Activated CD8-positive, alpha-beta memory T cell treated with anti-CD3 and anti-CD28 coated beads, Interleukin-2, amount 10 ng/mL, durations not matched to agents 7 days and 5 days (primary cell): ENCODE data around the gene GLI3. TPM values are rescaled to one million over a fixed set of nuclear protein-coding genes. Genes with fewer than 3 reads are reported as not detected.

Experiments
- ATAC-seq: fragments of 150-1000 bp; cut with Tn5 transposase; one replicate; pipeline ENCODE4 v1.10.0; 2021; ENCODE audit warnings: moderate library complexity
- CTCF ChIA-PET: fragments of 350-600 bp; sonication (Branson Sonifier 250); formaldehyde crosslinking; loops from one replicate; lab custom pipeline; 2021; ENCODE audit warnings: antibody characterized with exemption; lab: Charles Lee
- DNase-seq: peaks from one replicate; pipeline ENCODE4 v3.0.0-alpha.2; 2020
- H3K27ac Mint-ChIP-seq: one replicate; pipeline ENCODE4 v1.8.0; 2021; ENCODE audit warnings: mild to moderate bottlenecking, mixed read lengths
- H3K27me3 Mint-ChIP-seq: one replicate; pipeline ENCODE4 v1.8.0; 2021; ENCODE audit warnings: mixed read lengths
- H3K36me3 Mint-ChIP-seq: one replicate; pipeline ENCODE4 v1.8.0; 2021; ENCODE audit warnings: mild to moderate bottlenecking, mixed read lengths
- H3K4me1 Mint-ChIP-seq: one replicate; pipeline ENCODE4 v1.8.0; 2021; ENCODE audit warnings: mixed read lengths
- H3K4me3 Mint-ChIP-seq: one replicate; pipeline ENCODE4 v1.8.0; 2021; ENCODE audit warnings: mild to moderate bottlenecking, moderate library complexity, mixed read lengths
- H3K9me3 Mint-ChIP-seq: one replicate; pipeline ENCODE4 v1.8.0; 2022; ENCODE audit warnings: low read depth, mixed read lengths
- total RNA-seq, 2 experiments: library from RNA; stranded (reverse); gene quantifications; one replicate each; pipeline ENCODE4 v1.2.3, GENCODE V29; 2021

Gene GLI3
- total RNA-seq, 2 experiments from 2014 or later: 0.15 to 0.26 TPM

DNA sequence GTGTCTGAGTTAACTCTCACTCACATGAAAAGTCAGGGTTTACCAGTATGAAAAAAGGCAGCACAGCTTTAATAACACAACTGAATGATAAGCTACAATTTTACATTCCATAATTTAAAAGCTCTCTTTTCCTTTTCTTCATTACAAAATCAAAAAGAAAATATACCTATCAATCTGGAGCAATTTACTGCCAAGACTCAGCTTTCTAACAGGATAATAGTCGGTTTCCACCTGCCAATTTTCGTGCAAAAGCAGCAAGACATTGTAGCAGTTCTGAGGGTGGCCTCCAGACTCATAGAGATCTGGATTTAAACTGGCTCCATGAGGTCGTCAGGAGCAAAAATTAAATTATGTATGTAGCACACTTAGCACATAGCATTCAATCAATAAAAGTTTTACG is 191.0 kb downstream of the GLI3 start:
- no peaks in the 10 kb centered on the region for H3K4me1 Mint-ChIP-seq
- no peaks in the 10 kb centered on the region for H3K9me3 Mint-ChIP-seq
- H3K36me3 Mint-ChIP-seq: no peaks in the 10 kb centered on the region
- DNase-seq (no peak), ATAC-seq (no peak)
- CTCF ChIA-PET: no interaction called here
- no peak overlapping the region for H3K27ac Mint-ChIP-seq
- no peaks in the 10 kb centered on the region for H3K27me3 Mint-ChIP-seq
- H3K4me3 Mint-ChIP-seq: no peak overlapping the region

DNA sequence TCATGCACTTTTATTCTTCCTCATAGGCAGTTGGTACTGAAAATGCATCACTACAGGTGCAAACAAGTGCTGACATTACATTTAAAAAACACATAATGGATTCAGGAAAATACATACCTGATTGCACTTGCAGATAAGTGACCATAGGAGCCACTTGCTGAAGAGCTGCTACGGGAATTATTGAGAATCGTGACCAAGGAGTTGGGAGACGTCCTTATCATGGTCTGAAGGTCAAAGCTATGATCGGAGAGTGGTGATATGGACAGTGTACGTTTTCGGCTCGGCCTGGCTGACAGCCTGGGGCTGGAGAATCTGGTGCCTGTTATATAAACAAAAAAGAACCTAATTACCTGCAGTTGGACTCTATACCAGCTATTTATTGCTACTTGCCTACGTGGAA is 197.1 kb downstream of the GLI3 start:
- H3K27me3 Mint-ChIP-seq: no peaks in the 10 kb centered on the region
- no peaks in the 10 kb centered on the region for H3K36me3 Mint-ChIP-seq
- H3K4me3 Mint-ChIP-seq: no peak overlapping the region
- DNase-seq (no peak), ATAC-seq (no peak)
- H3K9me3 Mint-ChIP-seq: no peaks in the 10 kb centered on the region
- H3K27ac Mint-ChIP-seq: no peak overlapping the region
- no peaks in the 10 kb centered on the region for H3K4me1 Mint-ChIP-seq
- CTCF ChIA-PET: no interaction called here

DNA sequence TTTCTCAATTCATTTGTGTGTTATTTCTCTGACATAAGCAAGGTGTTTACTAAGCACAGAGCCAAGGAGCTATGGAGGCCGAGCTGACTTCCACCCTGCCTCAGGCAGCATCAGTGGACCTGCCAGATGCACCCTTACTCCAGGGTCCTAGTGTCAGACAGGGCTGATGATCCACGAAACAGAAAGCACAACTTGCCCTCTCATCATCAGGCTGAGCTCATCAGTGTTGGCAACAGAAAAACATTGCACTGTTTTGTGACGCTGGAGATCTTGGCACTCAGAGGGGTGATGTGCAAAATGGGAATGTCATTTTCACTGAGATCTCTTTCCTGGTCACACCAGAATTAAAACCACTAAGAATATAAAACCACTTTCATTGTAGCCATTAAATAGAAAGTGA is 201.8 kb downstream of the GLI3 start:
- Mint-ChIP-seq H3K9me3 (no peaks in the 10 kb centered on the region), H3K27ac (no peak overlapping the region), H3K4me3 (no peak overlapping the region), H3K27me3 (no peaks in the 10 kb centered on the region), H3K4me1 (no peaks in the 10 kb centered on the region), H3K36me3 (no peaks in the 10 kb centered on the region)
- CTCF ChIA-PET: no interaction called here
- ATAC-seq (no peak), DNase-seq (no peak)

GRCh38 chr7:42033480-42033879 is 203.5 kb downstream of the GLI3 start:
- Mint-ChIP-seq H3K4me3 (no peak overlapping the region), H3K27ac (no peak overlapping the region), H3K36me3 (no peaks in the 10 kb centered on the region), H3K9me3 (no peaks in the 10 kb centered on the region), H3K4me1 (no peaks in the 10 kb centered on the region), H3K27me3 (no peaks in the 10 kb centered on the region)
- CTCF ChIA-PET: no interaction called here
- ATAC-seq: no peak
- DNase-seq: no peak

DNA sequence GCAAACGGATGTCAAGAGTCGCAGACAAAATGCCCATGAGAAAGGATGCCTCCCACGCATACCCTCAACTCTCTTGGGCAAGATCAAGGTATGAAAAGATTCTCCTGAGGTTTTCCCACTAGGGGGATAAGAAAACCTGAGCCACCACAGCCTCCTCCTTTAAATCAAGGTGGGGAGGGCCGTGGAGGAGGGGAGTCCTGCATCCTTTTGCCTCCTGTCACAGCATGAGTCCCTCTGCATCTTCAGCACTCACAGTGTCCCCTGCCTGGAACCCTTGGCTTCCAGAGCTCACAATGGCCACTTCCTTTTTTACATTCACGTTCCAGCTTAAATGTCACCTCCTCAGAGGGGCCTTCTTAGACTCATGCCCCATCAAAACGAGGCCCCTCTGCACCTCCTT is 207.6 kb downstream of the GLI3 start:
- H3K4me1 Mint-ChIP-seq: no peaks in the 10 kb centered on the region
- CTCF ChIA-PET: no interaction called here
- DNase-seq (no peak), ATAC-seq (no peak)
- H3K27ac Mint-ChIP-seq: no peak overlapping the region
- no peaks in the 10 kb centered on the region for H3K27me3 Mint-ChIP-seq
- no peak overlapping the region for H3K4me3 Mint-ChIP-seq
- no peaks in the 10 kb centered on the region for H3K36me3 Mint-ChIP-seq
- H3K9me3 Mint-ChIP-seq: no peaks in the 10 kb centered on the region

- H3K27me3 Mint-ChIP-seq: no peaks in the 10 kb centered on the region
- no peak overlapping the region for H3K4me3 Mint-ChIP-seq
- ATAC-seq (no peak), DNase-seq (no peak)
- no peak overlapping the region for H3K27ac Mint-ChIP-seq
- H3K4me1 Mint-ChIP-seq: no peaks in the 10 kb centered on the region
- H3K36me3 Mint-ChIP-seq: no peaks in the 10 kb centered on the region
- H3K9me3 Mint-ChIP-seq: no peaks in the 10 kb centered on the region
- CTCF ChIA-PET: no interaction called here
Observed at GRCh38 chr7:42027521-42027920, 209.5 kb downstream of the GLI3 start.

DNA sequence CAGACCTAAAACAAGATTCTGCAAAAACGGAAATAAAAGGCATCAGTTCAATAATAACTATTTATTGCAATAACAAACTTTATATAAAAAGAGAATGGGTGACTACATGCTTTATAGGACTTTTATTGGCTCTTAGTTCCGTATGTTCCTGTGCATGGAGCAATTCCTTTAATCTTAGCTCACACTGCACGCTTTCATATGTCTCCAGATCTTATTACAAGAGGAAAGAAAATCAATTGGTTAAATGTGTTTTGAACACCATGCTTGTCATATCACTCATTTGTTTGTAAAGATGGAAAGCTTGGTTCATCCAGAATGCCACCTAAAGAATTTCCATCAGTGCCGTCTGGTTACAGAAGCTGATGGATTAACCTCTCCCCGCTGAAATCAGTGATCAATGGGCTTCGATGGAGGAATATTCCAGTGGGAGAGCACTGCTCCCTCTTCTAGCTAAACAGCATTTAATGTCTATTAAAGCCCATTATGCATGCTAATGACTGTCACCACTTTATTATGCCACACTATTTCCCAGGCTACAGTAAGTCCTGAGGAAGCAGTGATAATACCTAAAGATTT is 210.3 kb downstream of the GLI3 start:
- CTCF ChIA-PET: no interaction called here
- H3K4me1 Mint-ChIP-seq: no peaks in the 10 kb centered on the region
- ATAC-seq (no peak), DNase-seq (no peak)
- no peak overlapping the region for H3K27ac Mint-ChIP-seq
- no peaks in the 10 kb centered on the region for H3K9me3 Mint-ChIP-seq
- H3K36me3 Mint-ChIP-seq: no peaks in the 10 kb centered on the region
- no peaks in the 10 kb centered on the region for H3K27me3 Mint-ChIP-seq
- no peak overlapping the region for H3K4me3 Mint-ChIP-seq

DNA sequence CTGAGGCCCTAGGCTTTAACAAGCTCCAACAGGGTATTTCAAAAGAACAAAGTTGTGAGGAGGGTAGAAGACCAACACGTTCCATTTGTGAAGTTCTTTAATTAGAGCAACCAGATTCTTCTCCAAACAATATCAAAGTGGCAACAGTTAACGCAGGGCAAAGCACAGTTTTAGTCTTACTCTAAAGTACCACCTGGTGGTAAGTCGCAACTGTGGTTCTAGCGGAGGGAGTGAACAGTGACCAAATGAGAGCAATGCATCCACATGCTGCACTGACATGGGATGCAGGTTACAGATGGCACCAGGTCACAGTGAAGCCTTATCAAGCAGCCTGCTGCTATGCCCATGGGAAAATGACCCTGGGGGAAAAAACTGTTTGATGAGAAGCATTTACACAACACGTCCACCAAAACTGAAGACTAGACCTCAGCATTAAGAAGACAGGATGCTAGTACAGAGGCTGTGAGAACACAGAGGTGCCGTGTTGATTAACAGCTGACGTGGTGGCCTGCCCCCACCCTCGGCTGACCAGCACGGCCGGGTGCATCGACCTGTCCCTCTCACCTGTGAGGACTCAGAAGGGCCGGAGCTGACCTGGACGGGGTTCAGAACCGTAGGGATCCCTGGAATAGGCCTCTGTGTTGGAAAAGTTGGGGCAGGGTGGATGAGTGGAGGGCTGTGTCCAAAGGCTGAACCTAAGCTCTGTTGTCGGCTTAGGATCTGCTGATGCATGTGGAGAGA is 211.2 kb downstream of the GLI3 start:
- no peak for ATAC-seq
- Mint-ChIP-seq H3K36me3 (no peaks in the 10 kb centered on the region), H3K27ac (no peak overlapping the region), H3K27me3 (no peaks in the 10 kb centered on the region), H3K4me3 (no peak overlapping the region), H3K9me3 (no peaks in the 10 kb centered on the region), H3K4me1 (no peaks in the 10 kb centered on the region)
- DNase-seq: no peak
- CTCF ChIA-PET: no interaction called here

- Mint-ChIP-seq H3K36me3 (no peaks in the 10 kb centered on the region), H3K27me3 (no peaks in the 10 kb centered on the region), H3K9me3 (no peaks in the 10 kb centered on the region), H3K27ac (no peak overlapping the region), H3K4me1 (no peaks in the 10 kb centered on the region), H3K4me3 (no peak overlapping the region)
- no peak for ATAC-seq
- CTCF ChIA-PET: no interaction called here
- no peak for DNase-seq
Observed at GRCh38 chr7:42024537-42024936, 212.5 kb downstream of the GLI3 start.

DNA sequence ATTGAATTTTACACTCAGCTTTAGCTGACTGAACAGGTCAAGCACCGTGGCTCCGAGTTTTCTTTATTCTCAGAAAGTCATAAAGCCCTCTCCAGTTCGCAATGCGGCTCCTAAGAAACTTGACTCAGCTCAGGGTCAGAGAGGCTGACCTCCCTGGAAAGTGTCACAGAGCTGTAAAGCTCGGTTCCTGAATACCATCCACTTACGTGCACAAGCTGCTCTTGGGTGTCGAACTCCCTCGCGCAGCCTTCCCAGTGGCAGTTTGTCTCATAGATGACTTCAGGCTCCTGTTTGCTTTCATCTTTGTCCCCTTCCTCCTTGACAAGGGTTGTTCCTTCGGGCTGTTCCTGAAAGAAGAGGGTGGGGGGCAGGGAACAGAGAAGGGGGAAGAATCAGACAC is 213.7 kb downstream of the GLI3 start:
- H3K4me1 Mint-ChIP-seq: no peaks in the 10 kb centered on the region
- no peak for ATAC-seq
- no peaks in the 10 kb centered on the region for H3K9me3 Mint-ChIP-seq
- no peaks in the 10 kb centered on the region for H3K36me3 Mint-ChIP-seq
- H3K27me3 Mint-ChIP-seq: peaks cover 5% of the 10 kb centered on the region
- H3K4me3 Mint-ChIP-seq: no peak overlapping the region
- CTCF ChIA-PET: no interaction called here
- DNase-seq: no peak
- no peak overlapping the region for H3K27ac Mint-ChIP-seq

GRCh38 chr7:42022791-42023190 is 214.2 kb downstream of the GLI3 start:
- CTCF ChIA-PET: interaction anchor here (0.6 kb wide), 1 partner anchor 23 kb away, joined by 3 read pairs; no protein-coding TSS in a partner anchor
- no peak overlapping the region for H3K4me3 Mint-ChIP-seq
- H3K9me3 Mint-ChIP-seq: no peaks in the 10 kb centered on the region
- no peak for DNase-seq
- ATAC-seq: no peak
- no peak overlapping the region for H3K27ac Mint-ChIP-seq
- H3K27me3 Mint-ChIP-seq: peaks cover 5% of the 10 kb centered on the region
- no peaks in the 10 kb centered on the region for H3K4me1 Mint-ChIP-seq
- no peaks in the 10 kb centered on the region for H3K36me3 Mint-ChIP-seq

GRCh38 chr7:42022056-42022455 is 215.0 kb downstream of the GLI3 start:
- peaks cover 5% of the 10 kb centered on the region for H3K27me3 Mint-ChIP-seq
- no peaks in the 10 kb centered on the region for H3K36me3 Mint-ChIP-seq
- ATAC-seq: no peak
- no peak overlapping the region for H3K4me3 Mint-ChIP-seq
- CTCF ChIA-PET: no interaction called here
- H3K9me3 Mint-ChIP-seq: no peaks in the 10 kb centered on the region
- H3K4me1 Mint-ChIP-seq: no peaks in the 10 kb centered on the region
- no peak for DNase-seq
- no peak overlapping the region for H3K27ac Mint-ChIP-seq

GRCh38 chr7:42021631-42022030 is 215.4 kb downstream of the GLI3 start:
- H3K36me3 Mint-ChIP-seq: no peaks in the 10 kb centered on the region
- no peak overlapping the region for H3K27ac Mint-ChIP-seq

DNA sequence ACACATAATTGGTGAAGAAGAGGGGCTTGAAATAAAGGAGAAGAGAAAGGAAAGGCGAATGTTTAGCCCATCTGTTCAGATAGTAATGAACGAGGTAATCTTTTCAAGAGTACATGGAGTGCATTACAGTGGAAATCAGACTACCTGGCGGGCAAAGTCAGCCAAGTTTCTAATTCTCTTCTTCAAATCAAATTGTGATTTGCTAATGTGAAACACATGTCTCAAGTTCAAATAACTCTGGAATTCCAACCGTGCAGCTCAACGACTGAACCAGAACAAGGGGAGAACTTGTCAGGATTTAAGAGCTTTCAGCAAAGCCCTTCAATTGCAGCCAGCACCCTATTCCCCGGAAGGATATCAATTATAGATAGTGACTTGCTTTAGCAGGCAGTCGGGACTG is 216.9 kb downstream of the GLI3 start:
- ATAC-seq (no peak), DNase-seq (no peak)
- Mint-ChIP-seq H3K4me3 (no peak overlapping the region), H3K9me3 (no peaks in the 10 kb centered on the region), H3K27ac (no peak overlapping the region), H3K27me3 (peaks cover 5% of the 10 kb centered on the region), H3K4me1 (no peaks in the 10 kb centered on the region), H3K36me3 (no peaks in the 10 kb centered on the region)
- CTCF ChIA-PET: no interaction called here

More at GRCh38 chr7:42021631-42022030, 215.4 kb downstream of the GLI3 start:
- Mint-ChIP-seq H3K9me3 (no peaks in the 10 kb centered on the region), H3K4me3 (no peak overlapping the region), H3K27me3 (peaks cover 5% of the 10 kb centered on the region), H3K4me1 (no peaks in the 10 kb centered on the region)
- no peak for ATAC-seq
- DNase-seq: no peak
- CTCF ChIA-PET: no interaction called here
